GM12878 (cell line): Measurements from ENCODE around the gene KDM6B. TPM values are rescaled to one million over a fixed set of nuclear protein-coding genes. Genes with fewer than 3 reads are reported as not detected.

Experiments used
- ATF7 ChIP-seq: fragments of 450-650 bp; IDR thresholded peaks from 2 replicates; pipeline ENCODE4 v1.6.1; 2016; ENCODE audit warnings: low read depth, mild to moderate bottlenecking
- BRCA1 ChIP-seq: IDR thresholded peaks from 2 replicates; pipeline ENCODE4 v1.6.1; 2011; ENCODE audit warnings: low read depth, low read length, improper control_type of control experiment
- CBFB ChIP-seq: IDR thresholded peaks from 2 replicates; pipeline ENCODE4 v1.6.1; 2016; ENCODE audit warnings: antibody characterized with exemption, low read depth
- CEBPB ChIP-seq, 2 experiments: fragments of 150-350 bp in 1 of 2; IDR thresholded peaks; 2 replicates each; pipeline ENCODE4 v1.6.1; 2012 to 2014; ENCODE audit warnings: low read depth in 2 of 2, low read length in 2 of 2, borderline replicate concordance in 1 of 2, inconsistent platforms in 1 of 2
- CHD2 ChIP-seq: IDR thresholded peaks from 2 replicates; pipeline ENCODE4 v1.6.1; 2011; ENCODE audit warnings: low read depth, low read length, improper control_type of control experiment, borderline replicate concordance
- CHD4 ChIP-seq: fragments of 200-600 bp; sonication (generic); IDR thresholded peaks from 2 replicates; pipeline ENCODE4 v1.6.1; 2016; ENCODE audit warnings: mild to moderate bottlenecking
- DPF2 ChIP-seq: fragments of 450-650 bp; IDR thresholded peaks from 2 replicates; pipeline ENCODE4 v1.6.1; 2017; ENCODE audit warnings: mild to moderate bottlenecking
- FOS ChIP-seq: IDR thresholded peaks from 3 replicates; pipeline ENCODE4 v1.6.1; 2011; ENCODE audit warnings: borderline replicate concordance; ENCODE audit not compliant: insufficient read length; ENCODE audit errors: extremely low read depth
- GABPA ChIP-seq: IDR thresholded peaks from 2 replicates; pipeline ENCODE4 v1.6.1; 2014; ENCODE audit warnings: antibody characterized with exemption, low read depth, mild to moderate bottlenecking, inconsistent platforms
- HDAC2 ChIP-seq: fragments of 200-600 bp; sonication (generic); IDR thresholded peaks from 2 replicates; pipeline ENCODE4 v1.6.1; 2017
- IKZF1 ChIP-seq: fragments of 450-650 bp; conservative IDR thresholded peaks from 2 replicates; pipeline ENCODE4 v1.6.1; 2017; ENCODE audit warnings: antibody characterized with exemption, mild to moderate bottlenecking
- JUND ChIP-seq: IDR thresholded peaks from 2 replicates; pipeline ENCODE4 v1.6.1; 2012; ENCODE audit warnings: low read depth, mild to moderate bottlenecking, low read length, improper control_type of control experiment, moderate library complexity
- LARP7 ChIP-seq: fragments of 450-650 bp; IDR thresholded peaks from 2 replicates; pipeline ENCODE4 v1.6.1; 2017; ENCODE audit warnings: mild to moderate bottlenecking
- MYB ChIP-seq: fragments of 150-350 bp; IDR thresholded peaks from 2 replicates; pipeline ENCODE4 v1.6.1; 2014; ENCODE audit warnings: mild to moderate bottlenecking, low read depth, low read length, borderline replicate concordance
- NFIC ChIP-seq: IDR thresholded peaks from 2 replicates; pipeline ENCODE4 v1.6.1; 2012; ENCODE audit warnings: low read depth, mild to moderate bottlenecking, inconsistent platforms, low read length, moderate library complexity
- NR2C1 ChIP-seq: fragments of 450-650 bp; IDR thresholded peaks from 2 replicates; pipeline ENCODE4 v1.6.1; 2017; ENCODE audit warnings: antibody characterized with exemption, mild to moderate bottlenecking, moderate library complexity
- RAD51 ChIP-seq: fragments of 450-650 bp; IDR thresholded peaks from 2 replicates; pipeline ENCODE4 v1.6.1; 2016; ENCODE audit warnings: moderate library complexity, mild to moderate bottlenecking, inconsistent platforms
- SIX5 ChIP-seq: IDR thresholded peaks from 2 replicates; pipeline ENCODE4 v1.6.1; 2011; ENCODE audit warnings: mild to moderate bottlenecking, low read depth, low read length, moderate library complexity; ENCODE audit not compliant: severe bottlenecking
- SP1 ChIP-seq: IDR thresholded peaks from one replicate; pipeline ENCODE4 v1.6.1; 2011; ENCODE audit warnings: low read depth, low read length
- SPI1 ChIP-seq: IDR thresholded peaks from 2 replicates; pipeline ENCODE4 v1.6.1; 2011; ENCODE audit warnings: low read depth, mild to moderate bottlenecking, low read length, moderate library complexity, borderline replicate concordance; ENCODE audit not compliant: insufficient read depth
- SREBF1 ChIP-seq: IDR thresholded peaks from 2 replicates; pipeline ENCODE4 v1.6.1; 2012; ENCODE audit warnings: mild to moderate bottlenecking, low read length
- SRF ChIP-seq, 2 experiments: IDR thresholded peaks; 2 replicates each; pipeline ENCODE4 v1.6.1; 2011; ENCODE audit warnings: low read depth in 2 of 2, low read length in 2 of 2, mild to moderate bottlenecking in 1 of 2, moderate library complexity in 1 of 2
- STAT3 ChIP-seq: IDR thresholded peaks from 2 replicates; pipeline ENCODE4 v1.6.1; 2011; ENCODE audit warnings: low read depth, low read length, improper control_type of control experiment
- TCF12 ChIP-seq: IDR thresholded peaks from 2 replicates; pipeline ENCODE4 v1.6.1; 2011; ENCODE audit warnings: low read depth, mild to moderate bottlenecking, low read length
- polyA plus RNA-seq, 11 experiments: library from polyadenylated mRNA; depleted of rRNA in 4 of 11; unstranded in 6 of 11; stranded (reverse) in 5 of 11; fragments of >200 nt; fragmentation: Nextera tagmentation in 4 of 11; fragmentation: Illumina TruSeq in 1 of 11; extraction: Ambion mirVana in 4 of 11; extraction: Trizol in 1 of 11; gene quantifications; 1 replicate in 1 of 11; 2 replicates in 10 of 11; pipeline versions ENCODE4 v1.2.1 to v1.2.3, GENCODE V29; 2011 to 2016; ENCODE audit warnings: inconsistent platforms in 2 of 11, missing spikeins in 2 of 11, low read depth in 1 of 11
- total RNA-seq, 4 experiments: library from RNA; depleted of rRNA in 3 of 4; stranded (reverse); fragments of >200 nt in 3 of 4; fragmentation: Illumina TruSeq in 1 of 4; extraction: Trizol in 1 of 4; gene quantifications; 2 replicates each; pipeline versions ENCODE4 v1.2.1 to v1.2.3, GENCODE V29; 2013 to 2021
- TF ChIP-seq, protein P1 (sequence below): fragments of 450-650 bp; IDR thresholded peaks from 2 replicates; pipeline ENCODE4 v1.6.1; 2016; ENCODE audit warnings: mild to moderate bottlenecking
- TF ChIP-seq, protein P2 (sequence below): IDR thresholded peaks from 2 replicates; pipeline ENCODE4 v1.6.1; 2012; ENCODE audit warnings: low read depth, low read length, improper control_type of control experiment
- TF ChIP-seq, protein P3 (sequence below): IDR thresholded peaks from 2 replicates; pipeline ENCODE4 v1.6.1; 2012; ENCODE audit warnings: improper control_type of control experiment, low read depth, low read length; ENCODE audit not compliant: insufficient replicate concordance

Gene KDM6B
- total and polyA plus RNA-seq, 10 of the 15 experiments (the other 5 are each of a cell fraction or from before 2014, with no cell fraction given): 0.05 to 33.5 (median 2.3) TPM

DNA sequence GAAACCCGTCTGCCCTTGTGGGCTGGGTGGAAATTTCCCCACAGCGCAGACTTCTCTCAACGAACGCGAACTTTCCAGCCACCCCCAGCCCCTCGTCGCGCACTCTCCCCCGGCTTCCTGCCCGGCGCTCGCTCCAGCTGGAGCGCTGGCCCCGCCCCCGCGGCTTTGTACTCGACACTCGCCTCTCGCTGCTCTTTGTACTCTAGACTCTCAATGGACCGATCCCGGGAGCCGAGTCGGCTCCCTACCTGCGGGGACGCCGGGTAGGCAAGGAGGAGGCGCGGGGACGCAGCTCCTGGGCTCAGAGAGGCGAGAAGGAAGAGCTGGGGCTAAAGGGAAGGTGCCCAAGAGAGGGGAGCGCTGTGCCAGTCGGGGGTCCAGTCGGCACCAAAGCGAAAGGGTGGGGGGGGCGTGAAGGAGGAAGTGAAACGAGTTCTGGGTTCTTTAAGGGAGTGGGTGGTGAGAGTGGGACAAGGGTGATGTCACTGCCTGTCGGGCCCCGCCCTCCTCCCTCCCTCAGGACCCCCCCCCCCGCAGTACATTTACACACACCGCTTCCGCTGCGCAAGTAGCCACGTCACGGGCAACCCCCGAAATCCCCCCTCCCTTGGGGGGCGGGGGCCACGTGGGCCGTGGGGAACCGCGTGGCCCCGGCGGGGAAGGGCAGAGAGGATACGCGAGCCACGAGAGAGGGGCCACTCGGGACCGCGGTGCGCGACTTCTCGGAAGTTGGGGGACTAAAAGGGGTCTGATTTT, 9.7 kb downstream of the KDM6B start (continued):
- TF ChIP-seq, protein P1, sequence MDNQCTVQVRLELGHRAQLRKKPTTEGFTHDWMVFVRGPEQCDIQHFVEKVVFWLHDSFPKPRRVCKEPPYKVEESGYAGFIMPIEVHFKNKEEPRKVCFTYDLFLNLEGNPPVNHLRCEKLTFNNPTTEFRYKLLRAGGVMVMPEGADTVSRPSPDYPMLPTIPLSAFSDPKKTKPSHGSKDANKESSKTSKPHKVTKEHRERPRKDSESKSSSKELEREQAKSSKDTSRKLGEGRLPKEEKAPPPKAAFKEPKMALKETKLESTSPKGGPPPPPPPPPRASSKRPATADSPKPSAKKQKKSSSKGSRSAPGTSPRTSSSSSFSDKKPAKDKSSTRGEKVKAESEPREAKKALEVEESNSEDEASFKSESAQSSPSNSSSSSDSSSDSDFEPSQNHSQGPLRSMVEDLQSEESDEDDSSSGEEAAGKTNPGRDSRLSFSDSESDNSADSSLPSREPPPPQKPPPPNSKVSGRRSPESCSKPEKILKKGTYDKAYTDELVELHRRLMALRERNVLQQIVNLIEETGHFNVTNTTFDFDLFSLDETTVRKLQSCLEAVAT: peak; percentile 21; the same call in 1 of the 2 replicates
- TF ChIP-seq SIX5 (no peak), NFIC (no peak), STAT3 (no peak), GABPA (no peak), CHD4 (no peak), JUND (peak; percentile 18; the same call in 1 of the 2 replicates), BRCA1 (no peak), CBFB (peak; percentile 64; the same call in 1 of the 2 replicates), RAD51 (peak; percentile 82), SPI1 (peak; percentile 95), TCF12 (peak; percentile 70; the same call in 1 of the 2 replicates), IKZF1 (peak; percentile 39), SREBF1 (no peak), SRF (IDR thresholded peaks at IDR 0.05; ENCODE audit: low read depth in 2 of 2, low read length in 2 of 2) (no peak), CEBPB (IDR thresholded peaks at IDR 0.05; ENCODE audit: borderline replicate concordance in 1 of 2, low read depth in 2 of 2, low read length in 2 of 2) (no peak), LARP7 (no peak), HDAC2 (no peak), DPF2 (no peak), SP1 (peak; percentile 35), MYB (no peak), CHD2 (no peak), FOS (no peak), ATF7 (peak; percentile 95), NR2C1 (no peak)
- TF ChIP-seq, protein P2, sequence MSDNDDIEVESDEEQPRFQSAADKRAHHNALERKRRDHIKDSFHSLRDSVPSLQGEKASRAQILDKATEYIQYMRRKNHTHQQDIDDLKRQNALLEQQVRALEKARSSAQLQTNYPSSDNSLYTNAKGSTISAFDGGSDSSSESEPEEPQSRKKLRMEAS: peak; percentile 96
- TF ChIP-seq, protein P3, sequence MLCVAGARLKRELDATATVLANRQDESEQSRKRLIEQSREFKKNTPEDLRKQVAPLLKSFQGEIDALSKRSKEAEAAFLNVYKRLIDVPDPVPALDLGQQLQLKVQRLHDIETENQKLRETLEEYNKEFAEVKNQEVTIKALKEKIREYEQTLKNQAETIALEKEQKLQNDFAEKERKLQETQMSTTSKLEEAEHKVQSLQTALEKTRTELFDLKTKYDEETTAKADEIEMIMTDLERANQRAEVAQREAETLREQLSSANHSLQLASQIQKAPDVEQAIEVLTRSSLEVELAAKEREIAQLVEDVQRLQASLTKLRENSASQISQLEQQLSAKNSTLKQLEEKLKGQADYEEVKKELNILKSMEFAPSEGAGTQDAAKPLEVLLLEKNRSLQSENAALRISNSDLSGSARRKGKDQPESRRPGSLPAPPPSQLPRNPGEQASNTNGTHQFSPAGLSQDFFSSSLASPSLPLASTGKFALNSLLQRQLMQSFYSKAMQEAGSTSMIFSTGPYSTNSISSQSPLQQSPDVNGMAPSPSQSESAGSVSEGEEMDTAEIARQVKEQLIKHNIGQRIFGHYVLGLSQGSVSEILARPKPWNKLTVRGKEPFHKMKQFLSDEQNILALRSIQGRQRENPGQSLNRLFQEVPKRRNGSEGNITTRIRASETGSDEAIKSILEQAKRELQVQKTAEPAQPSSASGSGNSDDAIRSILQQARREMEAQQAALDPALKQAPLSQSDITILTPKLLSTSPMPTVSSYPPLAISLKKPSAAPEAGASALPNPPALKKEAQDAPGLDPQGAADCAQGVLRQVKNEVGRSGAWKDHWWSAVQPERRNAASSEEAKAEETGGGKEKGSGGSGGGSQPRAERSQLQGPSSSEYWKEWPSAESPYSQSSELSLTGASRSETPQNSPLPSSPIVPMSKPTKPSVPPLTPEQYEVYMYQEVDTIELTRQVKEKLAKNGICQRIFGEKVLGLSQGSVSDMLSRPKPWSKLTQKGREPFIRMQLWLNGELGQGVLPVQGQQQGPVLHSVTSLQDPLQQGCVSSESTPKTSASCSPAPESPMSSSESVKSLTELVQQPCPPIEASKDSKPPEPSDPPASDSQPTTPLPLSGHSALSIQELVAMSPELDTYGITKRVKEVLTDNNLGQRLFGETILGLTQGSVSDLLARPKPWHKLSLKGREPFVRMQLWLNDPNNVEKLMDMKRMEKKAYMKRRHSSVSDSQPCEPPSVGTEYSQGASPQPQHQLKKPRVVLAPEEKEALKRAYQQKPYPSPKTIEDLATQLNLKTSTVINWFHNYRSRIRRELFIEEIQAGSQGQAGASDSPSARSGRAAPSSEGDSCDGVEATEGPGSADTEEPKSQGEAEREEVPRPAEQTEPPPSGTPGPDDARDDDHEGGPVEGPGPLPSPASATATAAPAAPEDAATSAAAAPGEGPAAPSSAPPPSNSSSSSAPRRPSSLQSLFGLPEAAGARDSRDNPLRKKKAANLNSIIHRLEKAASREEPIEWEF: no peak
